Naive thymus-derived CD4-positive, alpha-beta T cell (primary cell): ENCODE results near the gene ATF6B. TPM values are rescaled to one million over a fixed set of nuclear protein-coding genes. Genes with fewer than 3 reads are reported as not detected.

Experiments
- ATAC-seq: fragments of 150-1000 bp; cut with Tn5 transposase; 2 replicates; pipeline ENCODE4 v1.10.0; 2021; ENCODE audit warnings: mild to moderate bottlenecking, moderate library complexity
- CTCF ChIA-PET: fragments of 350-600 bp; sonication (Branson Sonifier 250); formaldehyde crosslinking; loops from one replicate; lab custom pipeline; 2021; ENCODE audit warnings: antibody characterized with exemption; lab: Charles Lee
- POLR2A ChIA-PET: fragments of 350-600 bp; sonication (Branson Sonifier 250); formaldehyde crosslinking; loops from one replicate; lab custom pipeline; 2021; ENCODE audit warnings: antibody characterized with exemption, inconsistent platforms; lab: Charles Lee
- DNase-seq, 9 donors: peaks; one replicate each; pipeline versions ENCODE4 v3.0.0 to v3.0.0-alpha.2; 2020 to 2022; ENCODE audit warnings: mixed read lengths in 1 of 9
- H3K27ac ChIP-seq: one replicate; pipeline ENCODE4 v1.7.0; 2013; ENCODE audit warnings: mild to moderate bottlenecking, low read depth, low read length, moderate library complexity
- H3K27me3 ChIP-seq, 2 donors: one replicate each; pipeline ENCODE4 v1.7.0; 2013; ENCODE audit warnings: low read length in 2 of 2, mild to moderate bottlenecking in 2 of 2, moderate library complexity in 2 of 2; ENCODE audit not compliant: control insufficient read depth in 2 of 2, insufficient read depth in 2 of 2
- H3K36me3 ChIP-seq, 3 experiments: 1 replicate in 2 of 3; 2 replicates in 1 of 3; pipeline ENCODE4 v1.7.0; 2013; ENCODE audit warnings: low read length in 3 of 3, mild to moderate bottlenecking in 3 of 3, moderate library complexity in 1 of 3; ENCODE audit not compliant: insufficient read depth in 3 of 3, control insufficient read depth in 2 of 3
- H3K4me1 ChIP-seq, 2 donors: one replicate each; pipeline ENCODE4 v1.7.0; 2013; ENCODE audit warnings: low read length in 2 of 2, mild to moderate bottlenecking in 2 of 2, moderate library complexity in 1 of 2; ENCODE audit not compliant: control insufficient read depth in 2 of 2, insufficient read depth in 2 of 2
- H3K4me3 ChIP-seq: 2 replicates; pipeline ENCODE4 v1.7.0; 2013; ENCODE audit warnings: mild to moderate bottlenecking, low read length
- H3K9me3 ChIP-seq, 3 experiments: 1 replicate in 2 of 3; 2 replicates in 1 of 3; pipeline ENCODE4 v1.7.0; 2013; ENCODE audit warnings: low read length in 3 of 3; ENCODE audit not compliant: control insufficient read depth in 2 of 3
- H3K27ac Mint-ChIP-seq, 9 donors: one replicate each; pipeline ENCODE4 v1.8.0; 2020 to 2022; ENCODE audit warnings: mixed read lengths in 9 of 9, mild to moderate bottlenecking in 8 of 9, moderate library complexity in 5 of 9, inconsistent platforms in 2 of 9
- H3K27me3 Mint-ChIP-seq, 5 donors: one replicate each; pipeline ENCODE4 v1.8.0; 2021 to 2022; ENCODE audit warnings: mixed read lengths in 5 of 5, mild to moderate bottlenecking in 1 of 5
- H3K36me3 Mint-ChIP-seq, 5 donors: one replicate each; pipeline ENCODE4 v1.8.0; 2020 to 2022; ENCODE audit warnings: mixed read lengths in 5 of 5, mild to moderate bottlenecking in 3 of 5, inconsistent platforms in 1 of 5
- H3K4me1 Mint-ChIP-seq, 7 donors: one replicate each; pipeline ENCODE4 v1.8.0; 2020 to 2022; ENCODE audit warnings: mixed read lengths in 7 of 7, mild to moderate bottlenecking in 3 of 7, inconsistent platforms in 1 of 7
- H3K4me3 Mint-ChIP-seq, 10 donors: one replicate each; pipeline ENCODE4 v1.8.0; 2020 to 2022; ENCODE audit warnings: mild to moderate bottlenecking in 10 of 10, mixed read lengths in 10 of 10, moderate library complexity in 6 of 10, inconsistent platforms in 2 of 10
- H3K9me3 Mint-ChIP-seq, 11 donors: one replicate each; pipeline ENCODE4 v1.8.0; 2020 to 2022; ENCODE audit warnings: mixed read lengths in 11 of 11, mild to moderate bottlenecking in 4 of 11, inconsistent platforms in 1 of 11, moderate library complexity in 1 of 11
- intact Hi-C, 2 donors: fragments of 100-400 bp; cut with micrococcal nuclease; formaldehyde crosslinking; loops; one replicate each; pipeline ENCODE4 v1.15.1; 2023
- polyA plus RNA-seq, 2 donors: library from polyadenylated mRNA; unstranded; fragments of 300-500 nt; fragmentation: Illumina TruSeq; gene quantifications; one replicate each; pipeline ENCODE4 v1.2.3, GENCODE V29; 2021
- total RNA-seq, 6 experiments: library from RNA in 5 of 6; stranded (reverse) in 5 of 6; gene quantifications; 1 replicate in 5 of 6; 2 replicates in 1 of 6; pipeline ENCODE4 v1.2.3 and lab custom pipeline; 2021 to 2026

The ATF6B gene
- total and polyA plus RNA-seq, 7 experiments from 2014 or later: 28.0 to 168 (median 138) TPM

DNA sequence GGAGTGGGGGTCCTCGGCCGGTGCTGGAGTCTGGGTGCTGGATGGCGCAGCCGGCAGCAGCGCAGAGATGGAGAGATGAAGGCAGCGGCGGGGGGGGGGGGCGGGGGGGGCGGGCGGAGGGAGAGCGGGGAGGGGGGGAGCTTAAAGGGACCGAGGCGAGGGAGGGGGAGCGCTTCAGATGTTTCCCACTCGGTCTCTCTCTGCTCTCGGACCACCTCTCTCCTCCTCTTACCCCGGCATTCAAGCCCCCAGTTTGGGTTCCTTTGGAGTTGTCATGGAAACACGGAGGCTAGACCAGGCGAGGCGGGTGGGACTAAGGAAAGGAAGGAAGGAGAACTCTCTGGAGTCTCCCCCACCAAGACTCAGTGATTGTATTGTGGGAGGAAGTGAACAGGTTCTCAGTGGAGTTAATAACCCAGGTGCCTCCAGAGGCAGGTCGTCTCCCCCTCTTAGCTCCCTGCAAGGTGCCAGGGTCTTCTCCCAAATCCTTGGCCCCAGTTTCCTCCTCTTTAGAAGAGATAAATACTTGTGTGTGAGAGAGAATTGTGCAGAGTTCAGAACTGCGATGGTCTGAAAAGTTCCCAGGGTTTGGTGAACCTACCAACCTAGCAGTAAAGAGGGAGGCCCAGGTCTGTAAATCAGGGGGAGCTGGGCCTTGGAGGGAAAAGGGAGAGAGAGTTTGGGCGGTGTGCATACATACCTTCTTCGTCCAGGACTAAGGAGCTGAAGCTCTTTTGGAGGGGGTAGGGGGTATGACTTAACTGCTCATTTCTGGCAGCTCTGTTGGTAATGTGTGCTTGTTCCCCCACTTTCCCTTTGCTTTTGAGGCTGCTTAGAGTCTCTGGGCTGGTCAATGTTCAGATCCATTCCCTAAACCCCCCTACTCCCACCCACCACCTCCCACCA is 24.1 kb upstream of the ATF6B start, which contains the start of gene PRRT1:
Gene PRRT1, minus strand, starts transcription at position 77 of the 906 bp plus-strand sequence. CDS start 112 bp downstream, outside the sequence.
- Histone ChIP-seq H3K27ac (peak within 1 kb of the TSS; percentile 82), H3K36me3 (no peaks in the 10 kb centered on the region), H3K27me3 (no peaks in the 10 kb centered on the region), H3K4me3 (peak within 1 kb of the TSS; percentile 50), H3K9me3 (no peaks in the 10 kb centered on the region), H3K4me1 (peaks cover 10 to 35% of the 10 kb centered on the region in 2 donors)
- Mint-ChIP-seq H3K27ac (peak within 1 kb of the TSS; percentile 43 to 98 (median 90)), H3K9me3 (peaks cover 0 to 5% (median 0%) of the 10 kb centered on the region in 11 donors), H3K36me3 (peaks cover 0 to 5% (median 0%) of the 10 kb centered on the region in 5 donors), H3K27me3 (peaks cover 0 to 51% (median 12%) of the 10 kb centered on the region in 5 donors), H3K4me3 (peak within 1 kb of the TSS; percentile 41 to 100 (median 86)), H3K4me1 (peaks cover 49 to 73% (median 70%) of the 10 kb centered on the region in 7 donors)
- ATAC-seq (no peak), DNase-seq (peak in 2 of 9 donors; percentile 33 to 35)
- intact Hi-C loops: no loop called here
- CTCF ChIA-PET: interaction anchor here (0.8 to 0.9 kb wide), 2 partner anchors 23 to 24 kb away, joined by 3 read pairs; partner anchors contain the start of gene AGPAT1
- POLR2A ChIA-PET: interaction anchor here (0.5 to 2.0 kb wide), 9 partner anchors 12 to 412 kb away, joined by 3 to 7 read pairs (median 3); partner anchors contain the start of genes ATF6B, EGFL8, FKBPL and GPSM3

DNA sequence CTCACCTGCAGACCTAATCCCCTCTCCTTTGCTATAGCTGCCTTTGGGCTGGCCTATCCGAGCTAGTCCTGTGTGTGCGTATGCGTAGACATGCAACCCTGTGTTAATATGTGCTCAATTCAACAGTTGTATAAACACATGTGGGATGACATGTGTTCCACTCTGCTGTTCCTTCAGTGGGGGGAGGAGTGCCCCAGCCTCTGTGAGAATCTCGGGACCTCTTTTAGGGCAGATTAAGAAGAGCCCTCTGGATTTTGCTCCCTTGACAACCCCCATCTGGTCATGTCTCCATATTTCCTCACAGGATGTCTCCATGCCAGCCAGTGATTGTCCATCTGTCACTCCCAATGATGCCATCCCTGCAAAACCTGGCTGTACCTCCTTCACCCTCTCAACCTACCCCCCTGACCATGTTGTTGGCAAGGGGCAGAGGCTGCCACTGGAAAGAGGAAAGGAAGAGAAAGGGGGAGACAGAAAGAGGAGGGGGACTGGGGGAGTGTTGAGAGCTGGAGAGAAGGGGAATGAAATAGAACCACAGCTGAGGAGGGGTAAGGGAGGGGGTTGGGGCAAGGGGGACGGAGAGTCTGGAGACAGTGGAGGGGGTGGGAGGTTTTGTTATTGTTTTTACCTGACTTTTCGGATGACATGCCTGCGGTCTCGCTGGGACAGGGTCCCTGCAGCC is 23.3 kb upstream of the ATF6B start:
- no peak for ATAC-seq
- Histone ChIP-seq H3K9me3 (no peaks in the 10 kb centered on the region), H3K27ac (peak overlapping the region; percentile 62), H3K36me3 (no peaks in the 10 kb centered on the region), H3K4me3 (peak overlapping the region; percentile 48), H3K27me3 (no peaks in the 10 kb centered on the region), H3K4me1 (peaks cover 10 to 35% of the 10 kb centered on the region in 2 donors)
- peak overlapping the region in 8 of 9 donors; percentile 55 to 87 (median 75) for H3K27ac Mint-ChIP-seq
- peaks cover 0 to 5% (median 0%) of the 10 kb centered on the region in 11 donors for H3K9me3 Mint-ChIP-seq
- POLR2A ChIA-PET: interaction anchor here (0.6 to 2.0 kb wide), 6 partner anchors 14 to 192 kb away, joined by 3 to 7 read pairs (median 3); partner anchors contain the start of genes ATF6B, EGFL8, FKBPL and GPSM3
- H3K4me1 Mint-ChIP-seq: peaks cover 49 to 73% (median 70%) of the 10 kb centered on the region in 7 donors
- H3K4me3 Mint-ChIP-seq: peak overlapping the region; percentile 41 to 100 (median 86)
- H3K27me3 Mint-ChIP-seq: peaks cover 0 to 57% (median 12%) of the 10 kb centered on the region in 5 donors
- H3K36me3 Mint-ChIP-seq: peaks cover 0 to 5% (median 2%) of the 10 kb centered on the region in 5 donors
- intact Hi-C loops: no loop called here
- DNase-seq: peak in 5 of 9 donors; percentile 30 to 41 (median 38)
- CTCF ChIA-PET: interaction anchor here (0.8 kb wide), 1 partner anchor 22 kb away, joined by 3 read pairs; no protein-coding TSS in a partner anchor

DNA sequence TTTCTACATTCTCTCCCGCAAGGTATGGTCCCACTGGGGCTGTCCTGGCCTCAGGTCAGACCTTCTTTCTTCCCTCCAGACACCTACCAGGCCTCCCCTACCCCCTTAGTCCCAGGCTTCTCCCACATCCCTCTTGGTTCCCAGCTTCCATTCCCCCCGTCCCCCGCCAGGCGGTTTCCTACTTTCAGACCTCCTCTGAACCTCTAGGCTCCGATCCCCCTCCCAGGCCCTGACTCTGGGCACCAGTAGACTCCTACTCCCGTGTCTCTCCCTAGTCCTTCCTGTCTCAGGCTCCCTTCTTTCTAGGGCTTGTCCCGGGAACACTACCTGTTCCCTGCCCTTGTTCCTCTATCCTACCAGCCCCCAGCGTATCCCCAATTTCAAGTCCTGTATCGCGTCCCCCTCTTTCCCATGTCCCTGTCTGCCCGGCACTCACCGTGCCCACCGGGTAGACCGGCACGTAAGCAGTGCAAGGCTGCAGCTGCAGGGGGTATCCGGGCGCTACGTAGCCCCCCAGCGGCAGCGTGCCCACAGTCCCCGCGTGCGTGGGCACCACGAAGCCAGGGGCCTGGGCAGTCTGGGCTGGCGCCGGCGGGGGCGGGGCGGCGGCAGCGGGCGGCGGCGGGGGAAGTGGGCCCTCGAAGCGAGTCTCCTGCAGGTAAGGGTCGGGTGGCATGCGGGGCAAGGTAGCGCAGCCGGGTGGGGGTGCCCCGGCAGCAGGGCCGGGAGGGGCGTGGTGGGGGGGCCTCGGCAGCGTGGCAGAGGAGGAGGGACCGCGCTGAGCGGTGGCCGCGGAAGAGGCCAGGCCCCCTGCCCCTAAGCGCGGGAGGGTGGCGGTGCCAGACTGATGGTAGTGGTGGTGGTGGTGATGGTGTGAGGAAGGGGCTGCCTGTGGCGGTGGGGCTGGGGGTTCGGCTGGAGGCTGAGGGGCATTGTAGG is 22.2 kb upstream of the ATF6B start:
- H3K4me3 Mint-ChIP-seq: peak overlapping the region; percentile 51 to 100 (median 86)
- H3K9me3 ChIP-seq: no peaks in the 10 kb centered on the region
- peaks cover 0 to 5% (median 0%) of the 10 kb centered on the region in 11 donors for H3K9me3 Mint-ChIP-seq
- intact Hi-C loops: loop anchor here in 1 of 2 donors (10.0 kb wide), 1 partner anchor 95 kb away; no protein-coding TSS in a partner anchor
- peak overlapping the region; percentile 33 to 87 (median 67) for H3K27ac Mint-ChIP-seq
- H3K27me3 ChIP-seq: no peaks in the 10 kb centered on the region
- H3K4me3 ChIP-seq: no peak overlapping the region
- POLR2A ChIA-PET: interaction anchor here (0.6 to 2.0 kb wide), 3 partner anchors 41 to 43 kb away, joined by 3 to 7 read pairs (median 3); partner anchors contain the start of gene GPSM3
- peaks cover 0 to 62% (median 12%) of the 10 kb centered on the region in 5 donors for H3K27me3 Mint-ChIP-seq
- H3K36me3 ChIP-seq: no peaks in the 10 kb centered on the region
- H3K36me3 Mint-ChIP-seq: peaks cover 0 to 5% (median under 1%) of the 10 kb centered on the region in 5 donors
- no peak overlapping the region for H3K27ac ChIP-seq
- no peak for DNase-seq
- no peak for ATAC-seq
- H3K4me1 ChIP-seq: peaks cover 6 to 30% of the 10 kb centered on the region in 2 donors
- CTCF ChIA-PET: no interaction called here
- H3K4me1 Mint-ChIP-seq: peaks cover 47 to 65% (median 62%) of the 10 kb centered on the region in 7 donors

DNA sequence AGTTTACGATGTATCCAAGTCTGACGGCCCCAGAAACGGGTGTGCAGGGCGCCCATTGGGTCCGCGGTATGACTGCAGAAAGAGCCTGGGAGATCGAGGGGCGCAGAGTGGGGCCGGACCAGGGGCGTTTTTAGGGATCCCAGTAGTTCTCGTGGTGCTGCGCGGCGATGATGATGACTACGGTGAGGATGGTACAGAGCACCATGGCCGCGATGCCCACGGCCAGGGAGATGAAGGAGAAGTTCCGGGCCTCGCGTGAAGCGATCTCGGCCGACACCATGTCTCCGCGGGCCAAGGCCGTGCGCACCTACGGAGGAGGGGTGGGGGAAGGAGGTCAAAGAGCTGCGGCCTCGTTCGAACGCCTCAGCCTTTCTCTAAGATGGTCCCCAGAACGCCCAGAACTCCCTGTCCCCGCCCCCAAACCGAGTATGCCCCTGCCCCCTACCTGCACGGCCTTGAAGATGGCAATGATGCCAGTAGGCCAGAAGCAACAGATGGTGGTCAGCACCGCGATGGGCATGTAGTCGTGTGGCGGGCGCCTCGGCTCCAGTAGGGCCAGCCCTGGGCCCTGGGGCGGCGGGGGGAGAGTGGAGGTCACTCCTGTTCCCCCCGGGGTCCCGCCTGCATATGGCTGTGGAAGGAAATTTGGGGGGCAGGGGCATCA is 21.2 kb upstream of the ATF6B start:
- ATAC-seq (peak; percentile 19), DNase-seq (no peak)
- peaks cover 0 to 24% of the 10 kb centered on the region in 2 donors for H3K4me1 ChIP-seq
- peaks cover 0 to 62% (median 12%) of the 10 kb centered on the region in 5 donors for H3K27me3 Mint-ChIP-seq
- H3K36me3 Mint-ChIP-seq: peaks cover 0 to 5% (median 0%) of the 10 kb centered on the region in 5 donors
- ChIA-PET POLR2A (interaction anchor here (0.6 to 1.0 kb wide), 4 partner anchors 9 to 806 kb away, joined by 3 to 5 read pairs (median 3); no protein-coding TSS in a partner anchor), CTCF (interaction anchor here (1.2 to 1.4 kb wide), 2 partner anchors 45 to 100 kb away, joined by 3 to 5 read pairs; no protein-coding TSS in a partner anchor)
- intact Hi-C loops: loop anchor here in 1 of 2 donors (10.0 kb wide), 1 partner anchor 96 kb away; no protein-coding TSS in a partner anchor
- H3K27ac Mint-ChIP-seq: peak overlapping the region; percentile 46 to 91 (median 85)
- H3K9me3 ChIP-seq: no peaks in the 10 kb centered on the region
- H3K4me3 ChIP-seq: peak overlapping the region; percentile 30
- peaks cover 0 to 5% (median 0%) of the 10 kb centered on the region in 11 donors for H3K9me3 Mint-ChIP-seq
- no peaks in the 10 kb centered on the region for H3K27me3 ChIP-seq
- no peaks in the 10 kb centered on the region for H3K36me3 ChIP-seq
- H3K4me1 Mint-ChIP-seq: peaks cover 37 to 56% (median 52%) of the 10 kb centered on the region in 7 donors
- peak overlapping the region; percentile 75 to 95 (median 88) for H3K4me3 Mint-ChIP-seq
- H3K27ac ChIP-seq: peak overlapping the region; percentile 47
